ENCODE data around the gene PEPD.

The PEPD gene

DNA sequence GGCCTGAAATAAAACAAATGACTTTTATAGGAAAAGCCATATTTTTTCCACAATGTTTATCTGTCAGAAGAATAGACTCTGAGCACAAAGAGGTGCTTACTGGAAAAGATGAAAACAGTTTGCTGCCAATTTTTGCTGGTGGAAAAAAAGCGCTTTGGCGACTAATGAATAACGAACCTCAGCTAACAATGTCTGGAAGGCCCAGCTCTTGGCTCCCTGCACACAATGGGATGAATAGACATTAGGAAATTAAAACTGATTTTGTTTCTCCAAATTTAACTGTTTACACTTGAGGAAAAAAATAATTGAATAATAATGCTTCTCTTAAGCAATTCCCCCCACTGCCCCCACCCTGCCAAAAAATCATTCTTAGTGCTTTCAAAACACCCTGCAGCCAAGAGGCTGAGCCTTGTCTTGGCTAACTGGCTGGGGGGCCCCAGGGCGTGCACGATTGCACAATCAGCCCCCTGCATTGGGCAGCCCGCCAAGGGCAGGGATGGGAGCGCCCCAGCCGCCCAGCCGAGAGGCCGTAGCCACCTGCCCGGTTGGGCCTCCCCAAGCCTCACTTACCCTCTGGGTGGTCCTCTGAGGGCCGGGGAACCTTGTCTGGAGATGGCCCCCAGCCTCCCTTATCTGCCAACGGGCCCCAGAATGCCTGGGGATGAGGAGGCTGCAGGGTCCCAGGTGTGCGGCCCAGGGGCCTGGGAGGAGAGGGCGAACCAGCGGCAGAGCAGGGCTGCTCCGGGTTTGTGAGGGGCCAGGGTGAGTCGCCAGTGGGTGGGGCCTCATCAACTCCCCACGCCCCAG, 131.3 kb downstream of the PEPD start:
- FAIRE-seq, result no peak

DNA sequence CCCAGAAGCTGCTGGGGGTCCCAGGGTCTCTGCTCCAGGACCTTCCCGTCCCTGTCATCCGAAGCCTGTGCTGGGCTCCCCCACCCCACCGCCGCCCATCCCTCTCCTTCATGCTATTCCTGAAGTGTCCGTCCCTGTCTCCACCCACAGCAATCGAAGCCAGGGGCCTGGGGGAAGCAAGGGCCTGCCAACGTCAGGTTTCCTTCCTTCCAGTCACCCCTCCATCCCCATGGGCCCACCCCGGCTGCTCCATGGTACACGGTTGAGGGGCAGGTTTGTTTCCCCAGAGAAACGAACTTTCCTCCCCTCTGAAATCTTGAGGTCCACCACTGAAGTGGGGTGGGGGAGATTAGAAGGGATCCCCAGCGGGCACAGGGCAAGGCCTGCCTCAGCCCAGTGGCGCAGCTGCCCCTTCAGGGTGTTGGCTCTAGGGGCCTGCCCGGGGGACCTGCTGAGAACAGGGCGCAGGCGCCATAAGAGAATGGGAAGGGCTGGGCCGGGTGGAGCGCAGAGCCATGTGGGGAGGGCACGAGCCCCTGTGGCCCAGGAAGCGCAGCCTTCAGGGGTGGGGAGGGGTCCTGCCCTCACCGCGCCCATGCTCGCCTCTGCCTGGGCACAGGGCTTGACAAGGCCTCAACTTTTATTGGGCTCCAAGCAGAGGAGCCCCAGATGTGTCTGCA, 132.0 kb downstream of the PEPD start:
- DNase-seq (ENCODE audit: insufficient read length, low spot score), result no peak
- FAIRE-seq, result no peak

More for the DNA sequence above, 131.3 kb downstream of the PEPD start:
- DNase-seq (ENCODE audit: insufficient read length, low spot score), result no peak

DNA sequence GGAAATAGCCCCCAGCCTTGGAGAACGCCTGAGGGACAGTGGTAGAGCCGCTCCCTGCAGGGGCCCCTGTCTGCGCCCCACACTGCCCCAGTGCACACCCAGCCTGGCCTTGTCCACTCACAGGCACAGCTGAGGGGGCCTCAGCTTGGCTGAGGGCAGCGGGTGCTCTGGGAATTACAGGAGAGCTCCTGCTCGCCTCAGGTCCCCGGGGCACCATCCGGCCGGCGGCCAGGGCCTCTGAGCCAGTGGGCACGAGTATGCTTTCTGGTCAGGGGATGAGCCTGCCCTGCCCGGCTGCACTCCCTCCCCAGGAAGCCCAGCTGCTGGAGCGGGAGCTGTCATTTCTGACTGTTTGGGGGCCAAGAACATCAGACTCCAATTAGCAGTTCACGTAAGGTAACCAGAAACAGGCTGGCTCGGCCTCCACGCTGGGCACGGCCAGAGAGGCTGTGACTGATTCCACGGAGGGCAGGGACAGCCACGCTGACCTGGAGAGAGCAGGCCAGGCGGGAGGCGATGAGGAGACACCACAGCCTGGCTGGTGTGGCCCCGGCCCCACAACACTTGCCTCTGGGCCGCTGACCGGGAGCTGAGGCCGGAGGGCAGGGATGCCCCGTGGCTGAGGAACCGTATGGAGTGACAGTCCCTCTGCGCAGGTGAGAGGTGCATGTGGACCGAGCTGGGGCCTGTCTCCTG, 132.7 kb downstream of the PEPD start:
- DNase-seq (ENCODE audit: insufficient read length, low spot score) (no peak), FAIRE-seq (no peak)

DNA sequence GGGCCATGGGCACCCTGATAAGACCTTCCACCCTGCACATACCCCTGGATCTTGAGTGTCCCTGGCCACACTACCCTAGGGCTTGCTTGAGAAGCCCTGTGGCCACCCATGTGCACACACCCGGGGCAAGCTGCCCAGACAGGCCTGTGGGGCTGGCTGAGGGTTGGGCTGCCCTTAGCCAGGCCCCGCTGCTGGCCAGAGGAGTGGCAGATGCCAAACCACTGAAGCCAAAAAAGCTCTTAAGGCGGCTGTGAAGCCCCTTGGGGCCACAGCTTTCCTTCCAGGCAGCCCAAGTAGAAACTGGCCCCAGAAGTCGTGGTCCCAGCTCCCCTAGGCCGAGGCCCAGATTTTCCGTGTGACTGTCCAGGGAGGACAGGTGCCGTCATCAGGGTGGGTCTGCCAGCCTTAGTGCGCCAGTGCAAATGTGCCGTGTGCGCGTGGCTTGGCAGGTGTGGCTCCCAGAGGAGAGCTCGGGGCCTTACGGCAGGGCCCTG, 133.3 kb downstream of the PEPD start:
- no peak for DNase-seq (ENCODE audit: insufficient read length, low spot score)
- no peak for FAIRE-seq

DNA sequence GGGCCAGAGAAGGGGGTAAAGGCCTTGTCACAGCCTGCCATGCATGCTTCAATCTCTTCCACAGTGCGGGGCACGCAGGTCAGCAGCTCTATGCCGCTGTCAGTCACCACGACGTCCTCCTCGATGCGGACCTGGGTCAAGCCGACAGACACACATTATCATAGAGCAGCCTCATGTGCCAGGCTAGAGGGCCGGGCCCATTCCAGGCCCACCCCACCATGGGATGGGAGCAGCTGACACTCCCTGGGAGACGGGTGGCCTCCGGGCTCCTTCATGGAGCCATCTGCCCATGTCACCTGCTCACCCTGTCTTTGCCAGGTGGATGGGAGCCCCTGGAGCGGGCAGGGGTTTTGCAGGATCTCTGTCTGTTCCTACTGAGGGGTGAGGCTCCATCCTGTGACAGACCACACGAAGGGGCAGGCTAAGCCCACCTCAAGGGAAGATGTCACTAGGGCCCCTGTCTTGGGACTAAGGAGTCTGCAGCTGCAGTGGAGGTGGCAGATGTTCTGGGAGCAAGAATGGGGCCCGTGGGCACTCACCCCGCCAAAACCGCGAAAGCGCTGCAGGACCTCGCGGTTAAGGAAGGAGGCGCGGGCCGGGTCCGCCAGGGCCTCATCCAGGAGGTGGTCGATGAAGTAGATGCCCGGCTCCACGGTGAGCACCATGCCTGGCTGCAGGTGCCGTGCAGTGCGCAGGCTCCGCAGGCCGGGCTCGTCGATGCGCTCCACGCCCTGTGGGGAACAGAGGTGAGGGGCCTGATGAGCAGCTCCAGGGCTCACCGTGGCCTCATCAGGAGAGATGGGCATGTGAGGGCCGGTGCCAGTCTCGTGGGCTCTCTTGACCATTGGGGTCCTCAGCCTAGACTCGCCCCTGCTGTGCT, 134.0 kb downstream of the PEPD start:
- FAIRE-seq (no peak), DNase-seq (ENCODE audit: insufficient read length, low spot score) (no peak)

DNA sequence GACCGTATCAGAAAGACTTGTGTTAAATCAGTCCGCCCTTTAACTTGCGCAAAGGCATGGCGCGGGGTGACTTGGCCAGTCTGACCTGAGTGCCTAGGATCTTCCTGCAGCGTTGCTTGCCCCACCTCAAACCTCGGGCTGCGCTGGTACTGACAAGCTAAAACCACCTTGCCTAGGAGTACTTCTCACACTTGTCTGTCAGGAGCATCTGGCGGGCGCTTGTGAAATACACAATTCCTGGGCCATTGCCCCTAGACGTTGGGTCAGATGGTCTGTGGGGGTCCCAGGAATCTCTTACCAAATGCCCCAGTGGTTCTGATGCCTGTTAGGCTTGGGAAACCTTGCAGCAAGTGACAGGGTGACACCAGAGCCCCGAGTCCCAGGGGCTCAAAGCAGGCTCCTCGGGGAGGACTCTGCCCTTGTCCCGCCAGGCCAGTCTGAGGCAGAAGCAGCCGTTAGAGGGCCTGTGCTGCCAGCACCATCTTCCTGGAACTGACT, 135.2 kb downstream of the PEPD start:
- FAIRE-seq, result no peak
- no peak for DNase-seq (ENCODE audit: insufficient read length, low spot score)

DNA sequence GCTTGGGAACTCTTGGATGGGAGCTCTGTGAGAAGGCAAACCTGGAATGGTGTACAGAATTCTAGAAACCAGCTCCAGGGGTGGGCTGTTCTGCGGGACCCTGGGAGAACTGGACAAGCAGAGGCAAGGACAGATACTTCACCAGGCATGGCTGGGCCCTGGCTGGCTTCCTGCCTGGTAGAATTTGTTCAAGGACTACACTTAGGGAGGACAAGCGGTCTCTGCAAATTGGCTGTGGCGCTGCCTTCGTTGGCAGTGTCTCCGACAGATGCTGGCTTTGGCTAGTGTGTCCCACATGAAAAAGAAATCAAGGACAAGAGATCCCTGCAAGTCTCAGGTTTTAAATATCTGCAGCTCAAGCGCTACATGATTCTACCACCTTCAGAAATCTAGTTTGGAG, 135.6 kb downstream of the PEPD start:
- DNase-seq (ENCODE audit: insufficient read length, low spot score) (no peak), FAIRE-seq (no peak)

DNA sequence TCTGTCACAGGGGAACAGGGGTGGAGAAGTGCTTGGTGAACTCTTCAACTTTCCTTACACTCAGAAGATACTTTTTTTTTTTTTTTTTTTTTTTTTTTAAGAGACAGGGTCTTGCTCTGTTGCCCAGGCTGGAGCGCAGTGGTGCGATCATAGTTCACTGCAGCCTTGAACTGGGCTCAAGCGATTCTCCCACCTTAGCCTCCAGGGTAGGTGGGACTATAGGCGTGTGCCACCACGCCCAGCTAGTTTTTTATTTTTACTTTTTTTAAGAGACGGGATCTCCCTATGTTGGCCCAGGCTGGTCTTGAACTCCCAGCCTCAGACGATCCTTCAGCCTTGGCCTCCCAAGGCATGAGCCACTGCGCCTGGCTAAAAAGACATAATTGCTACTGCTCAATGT, 136.6 kb downstream of the PEPD start:
- FAIRE-seq (no peak), DNase-seq (ENCODE audit: insufficient read length, low spot score) (no peak)

DNA sequence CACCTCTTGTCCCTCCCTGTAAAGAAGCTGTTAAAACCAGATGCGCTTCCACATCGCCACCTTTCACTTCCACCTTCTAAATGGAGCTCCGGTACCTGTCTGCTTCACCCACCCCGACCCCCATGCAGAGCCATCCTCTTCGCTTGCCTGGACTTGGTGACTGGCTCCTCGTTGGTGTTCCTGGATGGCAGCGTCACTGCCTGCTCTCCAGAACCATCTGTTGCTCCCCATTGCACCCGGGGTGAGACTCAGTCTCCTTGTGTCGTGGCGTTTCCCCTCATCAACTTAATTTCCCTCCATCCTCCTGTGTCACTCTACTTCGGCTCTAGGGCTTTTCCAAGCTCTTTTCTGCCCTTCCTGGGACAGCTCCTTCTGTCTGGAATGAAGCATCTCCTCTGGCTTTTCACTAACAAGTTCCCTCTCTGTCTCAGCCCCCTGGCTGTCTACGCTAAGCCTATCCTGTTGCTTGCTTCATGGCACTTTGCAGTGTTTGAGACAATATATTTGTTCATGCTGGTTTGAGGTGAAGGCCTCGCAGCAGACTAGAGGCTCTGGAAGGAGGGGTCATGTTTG, 137.8 kb downstream of the PEPD start:
- no peak for DNase-seq (ENCODE audit: insufficient read length, low spot score)
- no peak for FAIRE-seq

DNA sequence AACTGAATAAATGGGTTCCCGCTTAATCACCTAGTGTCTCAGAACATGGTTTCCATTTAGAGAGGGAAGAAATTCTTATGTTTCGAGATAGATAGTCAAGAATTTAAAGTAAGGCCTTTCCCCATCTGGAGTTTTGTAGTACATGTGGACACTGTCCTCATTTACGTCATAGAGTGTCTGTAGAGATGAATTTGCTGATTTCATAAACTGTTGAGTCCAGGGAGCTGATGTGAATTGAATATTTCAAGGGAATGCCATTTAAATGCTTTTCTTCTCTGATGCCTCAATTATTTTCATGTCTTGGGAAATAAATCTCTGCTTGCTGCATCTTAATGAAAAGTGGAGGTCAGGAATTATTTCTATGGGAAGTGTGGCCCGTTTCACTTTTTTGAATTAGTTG, 138.6 kb downstream of the PEPD start:
- DNase-seq (ENCODE audit: insufficient read length, low spot score), result no peak
- FAIRE-seq, result no peak

DNA sequence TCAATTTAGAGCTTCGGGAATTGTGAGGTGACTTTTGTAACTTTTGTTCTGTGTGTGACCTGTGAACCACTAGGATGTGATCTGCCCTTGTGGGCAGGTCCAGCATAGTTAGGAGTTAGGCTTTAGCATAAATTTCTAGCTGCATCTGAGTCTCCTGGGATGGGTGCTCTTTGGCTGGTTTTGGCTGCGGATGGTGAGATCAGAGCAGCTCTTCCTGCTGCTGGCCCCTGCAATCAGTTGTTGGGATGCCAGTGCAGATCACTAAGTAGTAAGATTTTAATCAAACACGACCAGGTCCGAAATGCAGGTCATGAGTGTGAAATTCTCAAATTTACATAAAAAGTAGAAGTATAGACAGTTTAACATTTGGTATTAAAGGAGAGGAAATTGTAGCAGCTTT, 139.6 kb downstream of the PEPD start:
- DNase-seq (ENCODE audit: insufficient read length, low spot score), result no peak
- FAIRE-seq, result no peak

DNA sequence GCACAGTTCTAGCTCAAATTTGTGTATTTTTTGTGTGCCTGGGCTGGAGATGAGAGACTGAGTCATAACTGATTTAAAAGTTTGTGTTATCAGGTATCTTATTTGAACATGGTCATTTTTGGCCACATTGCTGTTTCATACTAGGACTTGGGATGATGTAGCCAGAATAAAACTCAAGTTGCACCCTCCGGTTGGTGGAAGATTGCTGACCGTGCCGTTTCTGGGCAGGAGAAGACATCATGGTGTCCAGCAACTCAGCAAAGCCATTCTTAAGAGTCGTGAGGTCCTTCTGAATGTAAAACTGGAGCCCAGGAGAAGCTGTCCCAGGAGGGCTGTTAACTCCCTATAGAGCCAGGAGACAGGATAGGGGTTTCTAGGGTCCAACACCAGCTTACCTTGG, 140.5 kb downstream of the PEPD start:
- FAIRE-seq (no peak), DNase-seq (ENCODE audit: insufficient read length, low spot score) (no peak)

DNA sequence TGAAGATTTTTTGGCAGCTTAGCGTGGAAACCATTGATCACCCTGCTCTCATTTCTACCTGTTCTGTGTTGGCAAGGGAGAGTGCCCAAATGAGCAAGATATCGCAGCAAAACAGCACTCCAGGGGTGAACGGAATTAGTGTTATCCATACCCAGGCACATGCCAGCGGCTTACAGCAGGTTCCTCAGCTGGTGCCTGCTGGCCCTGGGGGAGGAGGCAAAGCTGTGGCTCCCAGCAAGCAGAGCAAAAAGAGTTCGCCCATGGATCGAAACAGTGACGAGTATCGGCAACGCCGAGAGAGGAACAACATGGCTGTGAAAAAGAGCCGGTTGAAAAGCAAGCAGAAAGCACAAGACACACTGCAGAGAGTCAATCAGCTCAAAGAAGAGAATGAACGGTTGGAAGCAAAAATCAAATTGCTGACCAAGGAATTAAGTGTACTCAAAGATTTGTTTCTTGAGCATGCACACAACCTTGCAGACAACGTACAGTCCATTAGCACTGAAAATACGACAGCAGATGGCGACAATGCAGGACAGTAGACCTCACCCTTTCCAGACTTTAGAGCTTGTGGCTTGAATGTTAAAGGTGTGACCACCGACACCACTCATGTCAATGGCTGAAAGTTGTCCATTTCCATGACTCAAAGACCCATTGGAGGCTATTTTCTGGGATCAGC, 142.3 kb downstream of the PEPD start:
- no peak for FAIRE-seq
- no peak for DNase-seq (ENCODE audit: insufficient read length, low spot score)

DNA sequence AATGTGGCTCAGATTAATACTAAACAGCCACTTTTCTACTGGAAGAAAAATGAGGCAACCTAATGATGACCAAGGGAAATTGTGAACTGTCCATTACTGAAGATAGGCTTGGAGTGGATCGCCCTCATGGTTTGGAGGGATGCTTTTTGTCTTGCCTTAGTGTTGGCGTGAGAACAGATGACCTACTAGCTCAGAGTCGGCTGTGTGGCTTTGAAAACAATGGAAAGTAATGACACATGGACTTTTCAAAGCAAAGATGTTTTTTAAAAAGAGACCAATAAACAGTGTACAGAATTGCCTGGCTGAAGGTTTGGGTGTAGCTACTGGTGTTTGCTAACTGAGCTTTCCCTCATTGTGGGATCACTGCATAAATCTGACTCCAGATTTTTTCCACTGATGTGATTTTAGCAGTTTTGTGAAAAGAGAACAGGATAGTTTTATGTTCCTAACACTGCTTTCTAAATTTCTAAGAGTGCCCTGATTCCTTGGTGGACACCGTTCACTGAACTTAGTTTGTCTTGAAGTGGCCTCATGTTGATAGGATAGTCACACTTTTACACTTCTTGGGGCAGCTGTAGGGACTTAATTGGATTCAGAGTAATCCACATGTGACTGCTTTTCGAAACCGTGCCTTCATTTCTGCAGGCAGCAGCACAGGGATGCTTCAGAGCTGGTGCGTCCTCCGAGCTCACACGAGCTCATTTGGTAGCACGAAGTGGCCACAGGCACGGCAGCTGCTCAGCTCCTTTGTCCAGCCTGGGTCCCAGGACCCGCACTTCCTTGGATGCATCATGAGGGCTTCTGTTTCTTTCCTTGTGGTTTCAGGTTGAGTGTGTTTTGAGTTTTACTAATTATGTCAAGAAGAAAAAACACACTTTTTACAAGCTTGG, 143.8 kb downstream of the PEPD start:
- no peak for DNase-seq (ENCODE audit: insufficient read length, low spot score)
- FAIRE-seq, result no peak

DNA sequence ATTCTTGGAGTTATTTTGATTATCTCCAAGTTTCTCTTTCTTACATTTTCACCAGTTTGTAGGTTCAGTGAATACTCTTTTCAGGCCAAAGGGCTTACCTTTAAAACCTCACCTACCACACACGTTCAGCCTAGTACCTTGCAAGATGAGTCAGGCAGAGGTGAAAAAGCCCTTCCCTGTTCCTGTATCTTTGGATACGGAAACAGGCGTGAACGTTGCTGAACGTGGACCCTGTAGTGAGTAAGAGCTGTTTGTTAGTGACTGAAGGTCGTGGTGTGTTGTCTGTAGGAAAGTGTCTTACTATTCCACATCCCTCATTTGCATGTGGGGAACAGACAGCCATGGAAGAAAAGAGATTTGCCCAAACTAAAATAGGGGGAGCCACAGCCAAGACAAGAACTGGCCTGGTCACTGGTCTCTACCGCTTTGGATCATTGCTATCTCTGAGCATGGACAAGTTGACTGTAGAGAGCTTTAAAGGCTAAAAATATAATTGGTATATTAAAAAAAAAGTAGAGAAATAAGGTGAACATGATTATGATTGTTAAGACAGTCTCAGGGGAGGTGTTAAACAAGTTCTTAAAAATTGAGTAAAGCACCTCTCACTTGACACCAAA, 144.5 kb downstream of the PEPD start:
- DNase-seq (ENCODE audit: insufficient read length, low spot score) (no peak), FAIRE-seq (no peak)

DNA sequence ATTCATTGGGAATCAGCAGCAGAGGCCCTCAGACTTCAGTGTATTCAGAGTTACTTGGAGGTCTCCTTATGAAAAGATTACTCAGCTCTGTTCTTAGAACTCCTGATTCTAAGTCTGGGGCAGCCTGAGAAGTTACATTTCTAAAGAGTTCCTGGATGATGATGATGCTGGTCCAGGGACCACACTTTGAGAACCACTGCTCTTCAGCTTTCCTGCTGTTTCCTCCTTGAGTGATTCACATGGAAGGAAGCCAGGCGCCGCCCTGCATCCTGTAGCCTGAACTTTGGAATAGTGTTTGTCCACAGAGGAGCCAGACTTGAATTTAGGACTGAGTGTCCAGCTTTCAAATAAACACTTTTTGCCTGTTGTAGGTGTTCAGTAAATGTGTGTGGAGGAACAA, 145.2 kb downstream of the PEPD start:
- DNase-seq (ENCODE audit: insufficient read length, low spot score) (no peak), FAIRE-seq (no peak)

DNA sequence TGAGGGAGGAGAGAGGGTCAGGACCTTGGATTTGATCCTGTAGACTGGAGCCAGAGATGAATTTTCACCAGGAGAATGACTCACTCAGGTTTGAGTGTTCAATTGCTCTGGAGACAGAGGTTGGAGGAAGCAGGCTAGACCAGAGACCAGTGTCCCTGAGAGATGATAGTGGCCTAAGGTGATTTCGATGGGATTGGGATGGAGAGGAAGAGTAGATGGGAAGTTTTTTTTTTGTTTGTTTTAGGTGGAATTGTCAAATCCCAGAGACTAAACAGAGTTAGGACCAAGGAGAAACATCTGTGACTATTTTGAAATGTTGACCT, 145.8 kb downstream of the PEPD start:
- no peak for DNase-seq (ENCODE audit: insufficient read length, low spot score)
- no peak for FAIRE-seq

DNA sequence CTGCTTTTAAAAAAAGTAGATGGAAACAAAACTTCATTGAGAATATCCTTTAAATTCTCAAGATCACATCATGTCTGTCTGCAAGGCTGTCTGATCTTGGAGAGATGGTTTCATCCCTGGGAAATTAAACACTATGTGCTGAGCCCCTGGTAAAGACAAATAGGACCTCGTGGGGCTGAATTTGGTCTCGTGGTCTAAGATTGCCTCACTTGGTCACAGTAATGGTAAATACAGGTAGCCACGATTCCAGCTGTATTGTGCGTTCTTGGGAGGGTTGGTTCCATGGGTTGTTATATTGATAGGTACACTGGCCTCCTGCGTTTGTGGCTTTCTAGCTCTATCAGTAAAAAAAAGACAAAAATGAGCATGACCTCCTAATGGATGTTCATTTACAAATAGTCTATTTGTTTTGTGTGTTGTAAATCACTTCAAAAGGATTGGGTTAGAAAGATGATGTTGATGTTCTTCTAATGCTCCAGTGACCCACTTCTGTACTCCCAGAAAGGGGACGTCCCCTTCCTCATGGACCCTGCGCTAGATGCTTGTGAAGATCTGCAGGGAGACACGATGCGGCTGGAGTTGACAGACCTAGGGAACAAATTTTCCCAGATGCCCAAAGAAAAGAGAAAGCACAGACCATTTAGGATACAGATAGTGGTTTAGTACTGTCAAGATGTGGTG, 146.3 kb downstream of the PEPD start:
- DNase-seq (ENCODE audit: insufficient read length, low spot score) (no peak), FAIRE-seq (no peak)
